Astrocyte (in vitro differentiated cells and primary cell): Measurements from ENCODE around the gene FTO. TPM values are rescaled to one million over a fixed set of nuclear protein-coding genes. Genes with fewer than 3 reads are reported as not detected.
A peak's percentile ranks its signal among the peaks of the same experiment; 100 is the strongest.

ENCODE experiments used
- DNase-seq: peaks from one replicate; pipeline ENCODE4 v3.0.0-alpha.2; 2010; ENCODE audit warnings: low read depth
- FAIRE-seq: peaks from 2 replicates; lab custom pipeline; 2011; peaks lifted over from hg19 to GRCh38; lab: Jason Lieb, UNC
- H2AFZ ChIP-seq: 2 replicates; pipeline ENCODE4 v1.6.0; 2012; ENCODE audit warnings: low read depth, low read length, inconsistent platforms
- H3K27ac ChIP-seq: 2 replicates; pipeline ENCODE4 v1.5.1; 2011; ENCODE audit warnings: low read depth, low read length, inconsistent platforms
- H3K27me3 ChIP-seq: 2 replicates; pipeline ENCODE4 v1.6.0; 2011; ENCODE audit warnings: low read length, inconsistent platforms; ENCODE audit not compliant: insufficient read depth
- H3K36me3 ChIP-seq: 2 replicates; pipeline ENCODE4 v1.5.1; 2011; ENCODE audit warnings: low read length, inconsistent platforms; ENCODE audit not compliant: insufficient read depth
- H3K4me1 ChIP-seq: 2 replicates; pipeline ENCODE4 v1.5.1; 2011; ENCODE audit warnings: low read length, inconsistent platforms; ENCODE audit not compliant: insufficient read depth
- H3K4me2 ChIP-seq: 2 replicates; pipeline ENCODE4 v1.6.0; 2012; ENCODE audit warnings: low read length, inconsistent platforms
- H3K4me3 ChIP-seq: 2 replicates; pipeline ENCODE4 v1.5.1; 2011; ENCODE audit warnings: low read depth, mild to moderate bottlenecking, low read length, inconsistent platforms; ENCODE audit not compliant: insufficient read depth
- H3K79me2 ChIP-seq: 2 replicates; pipeline ENCODE4 v1.6.0; 2012; ENCODE audit warnings: mild to moderate bottlenecking, low read length, inconsistent platforms; ENCODE audit not compliant: insufficient read depth
- H3K9ac ChIP-seq: 2 replicates; pipeline ENCODE4 v1.6.0; 2012; ENCODE audit warnings: mild to moderate bottlenecking, low read length, inconsistent platforms
- H3K9me3 ChIP-seq: 2 replicates; pipeline ENCODE4 v1.5.1; 2012; ENCODE audit warnings: low read depth, mild to moderate bottlenecking, low read length, inconsistent platforms; ENCODE audit not compliant: insufficient read depth
- H4K20me1 ChIP-seq: 2 replicates; pipeline ENCODE4 v1.6.0; 2012; ENCODE audit warnings: low read length, inconsistent platforms; ENCODE audit not compliant: insufficient read depth
- H3K27ac Mint-ChIP-seq: one replicate; pipeline ENCODE4 v1.8.0; 2021; ENCODE audit warnings: mild to moderate bottlenecking, mixed read lengths; ENCODE audit not compliant: unreplicated experiment
- H3K27me3 Mint-ChIP-seq: one replicate; pipeline ENCODE4 v1.8.0; 2021; ENCODE audit warnings: low read depth, mixed read lengths; ENCODE audit not compliant: unreplicated experiment
- H3K36me3 Mint-ChIP-seq: one replicate; pipeline ENCODE4 v1.8.0; 2021; ENCODE audit warnings: low read depth, mixed read lengths; ENCODE audit not compliant: unreplicated experiment
- H3K4me1 Mint-ChIP-seq: one replicate; pipeline ENCODE4 v1.8.0; 2021; ENCODE audit warnings: low read depth, mixed read lengths; ENCODE audit not compliant: unreplicated experiment
- H3K4me3 Mint-ChIP-seq: one replicate; pipeline ENCODE4 v1.8.0; 2021; ENCODE audit warnings: mild to moderate bottlenecking, moderate library complexity, mixed read lengths; ENCODE audit not compliant: unreplicated experiment
- H3K9me3 Mint-ChIP-seq: one replicate; pipeline ENCODE4 v1.8.0; 2021; ENCODE audit warnings: mild to moderate bottlenecking, mixed read lengths; ENCODE audit not compliant: unreplicated experiment
- CTCF ChIP-seq: IDR thresholded peaks from 2 replicates; pipeline ENCODE4 v1.5.1; 2011; ENCODE audit warnings: low read depth, mild to moderate bottlenecking, inconsistent platforms, low read length, moderate library complexity; ENCODE audit not compliant: insufficient read depth
- EZH2 ChIP-seq: IDR thresholded peaks from 2 replicates; pipeline ENCODE4 v1.6.1; 2012; ENCODE audit warnings: mild to moderate bottlenecking, low read length, inconsistent platforms; ENCODE audit not compliant: insufficient read depth
- total RNA-seq: library from RNA; stranded (reverse); gene quantifications from 2 replicates; pipeline ENCODE4 v1.2.1, GENCODE V29; 2021

Gene FTO
- total RNA-seq, 1 donor from 2014 or later: 73.1 TPM

- DNase-seq (no peak), FAIRE-seq (no peak)
- no peak overlapping the region for H3K9ac ChIP-seq
- H3K27ac Mint-ChIP-seq: no peak overlapping the region
- no peaks in the 10 kb centered on the region for H3K9me3 Mint-ChIP-seq
- H3K36me3 Mint-ChIP-seq: no peaks in the 10 kb centered on the region
- H3K4me1 Mint-ChIP-seq: peaks cover 8% of the 10 kb centered on the region
- no peaks in the 10 kb centered on the region for H3K36me3 ChIP-seq
- no peak overlapping the region for H3K4me3 ChIP-seq
- TF ChIP-seq EZH2: no peak
- TF ChIP-seq CTCF: no peak
- no peaks in the 10 kb centered on the region for H3K4me1 ChIP-seq
- H3K9me3 ChIP-seq: no peaks in the 10 kb centered on the region
- peak overlapping the region; percentile 10 for H3K4me3 Mint-ChIP-seq
- H2AFZ ChIP-seq: no peak overlapping the region
- peaks cover 57% of the 10 kb centered on the region for H4K20me1 ChIP-seq
- H3K27me3 ChIP-seq: no peaks in the 10 kb centered on the region
- H3K27me3 Mint-ChIP-seq: no peaks in the 10 kb centered on the region
- peaks cover 85% of the 10 kb centered on the region for H3K79me2 ChIP-seq
- no peak overlapping the region for H3K4me2 ChIP-seq
- no peak overlapping the region for H3K27ac ChIP-seq
These were observed 10.5 kb downstream of the FTO start for GRCh38 chr16:53714205-53715022.

- Mint-ChIP-seq H3K27ac (no peak overlapping the region), H3K4me3 (no peak overlapping the region), H3K9me3 (no peaks in the 10 kb centered on the region), H3K36me3 (no peaks in the 10 kb centered on the region), H3K4me1 (peaks cover 8% of the 10 kb centered on the region), H3K27me3 (no peaks in the 10 kb centered on the region)
- Histone ChIP-seq H3K4me3 (no peak overlapping the region), H3K79me2 (peaks cover 84% of the 10 kb centered on the region), H3K36me3 (no peaks in the 10 kb centered on the region), H3K9me3 (no peaks in the 10 kb centered on the region), H3K27ac (no peak overlapping the region), H2AFZ (no peak overlapping the region), H3K27me3 (no peaks in the 10 kb centered on the region), H4K20me1 (peaks cover 57% of the 10 kb centered on the region), H3K4me1 (no peaks in the 10 kb centered on the region), H3K9ac (no peak overlapping the region), H3K4me2 (no peak overlapping the region)
- DNase-seq (no peak), FAIRE-seq (peak; percentile 55)
- TF ChIP-seq CTCF (no peak), EZH2 (no peak)
These were observed 11.0 kb downstream of the FTO start for GRCh38 chr16:53715023-53715384.

GRCh38 chr16:53717577-53717976 is 13.6 kb downstream of the FTO start:
- H3K9me3 Mint-ChIP-seq: no peaks in the 10 kb centered on the region
- no peak for FAIRE-seq
- H3K9ac ChIP-seq: no peak overlapping the region
- no peak overlapping the region for H3K4me2 ChIP-seq
- H3K4me1 ChIP-seq: no peaks in the 10 kb centered on the region
- no peaks in the 10 kb centered on the region for H3K27me3 ChIP-seq
- peaks cover 8% of the 10 kb centered on the region for H3K4me1 Mint-ChIP-seq
- no peaks in the 10 kb centered on the region for H3K27me3 Mint-ChIP-seq
- H3K27ac ChIP-seq: no peak overlapping the region
- no peaks in the 10 kb centered on the region for H3K36me3 ChIP-seq
- H3K4me3 ChIP-seq: no peak overlapping the region
- H3K4me3 Mint-ChIP-seq: no peak overlapping the region
- no peak overlapping the region for H3K27ac Mint-ChIP-seq
- DNase-seq: no peak
- H3K9me3 ChIP-seq: no peaks in the 10 kb centered on the region
- TF ChIP-seq CTCF (no peak), EZH2 (no peak)
- no peak overlapping the region for H2AFZ ChIP-seq
- H3K36me3 Mint-ChIP-seq: no peaks in the 10 kb centered on the region
- H3K79me2 ChIP-seq: peaks cover 85% of the 10 kb centered on the region
- peaks cover 64% of the 10 kb centered on the region for H4K20me1 ChIP-seq
